Mesothelial cell of epicardium (in vitro differentiated cells): ENCODE results near the gene MAN1C1. TPM values are rescaled to one million over a fixed set of nuclear protein-coding genes. Genes with fewer than 3 reads are reported as not detected.

Experiments used
- DNase-seq, 2 experiments: peaks; one replicate each; pipeline ENCODE4 v3.0.0; 2021; ENCODE audit warnings: low spot score in 2 of 2; ENCODE audit not compliant: unreplicated experiment in 2 of 2
- H3K27ac Mint-ChIP-seq: 2 replicates; pipeline ENCODE4 v1.8.0; 2021; ENCODE audit warnings: mixed read lengths
- H3K27me3 Mint-ChIP-seq: 2 replicates; pipeline ENCODE4 v1.8.0; 2021; ENCODE audit warnings: low read depth, mixed read lengths
- H3K36me3 Mint-ChIP-seq: 2 replicates; pipeline ENCODE4 v1.8.0; 2021; ENCODE audit warnings: mixed read lengths
- H3K4me1 Mint-ChIP-seq: 2 replicates; pipeline ENCODE4 v1.8.0; 2021; ENCODE audit warnings: mixed read lengths
- H3K4me3 Mint-ChIP-seq: 2 replicates; pipeline ENCODE4 v1.8.0; 2021; ENCODE audit warnings: mild to moderate bottlenecking, moderate library complexity, mixed read lengths
- H3K9me3 Mint-ChIP-seq: 2 replicates; pipeline ENCODE4 v1.8.0; 2021; ENCODE audit warnings: mixed read lengths
- total RNA-seq: library from RNA; stranded (reverse); gene quantifications from 3 replicates; pipeline ENCODE4 v1.2.1, GENCODE V29; 2021
- TF ChIP-seq, protein P1 (sequence below): fragments of 200-600 bp; sonication (generic); IDR thresholded peaks from one replicate; pipeline ENCODE4 v1.5.0; 2021; ENCODE audit warnings: antibody characterized with exemption; ENCODE audit not compliant: unreplicated experiment

The MAN1C1 gene
- total RNA-seq, 1 donor from 2014 or later: 3.2 TPM

GRCh38 chr1:25718732-25719131 lies 102.1 kb downstream of the MAN1C1 start:
- Mint-ChIP-seq H3K9me3 (peaks cover 4% of the 10 kb centered on the region), H3K36me3 (no peaks in the 10 kb centered on the region), H3K4me1 (peaks cover 13% of the 10 kb centered on the region), H3K4me3 (no peak overlapping the region), H3K27me3 (peaks cover 26% of the 10 kb centered on the region), H3K27ac (no peak overlapping the region)
- DNase-seq: no peak
- TF ChIP-seq, protein P1, sequence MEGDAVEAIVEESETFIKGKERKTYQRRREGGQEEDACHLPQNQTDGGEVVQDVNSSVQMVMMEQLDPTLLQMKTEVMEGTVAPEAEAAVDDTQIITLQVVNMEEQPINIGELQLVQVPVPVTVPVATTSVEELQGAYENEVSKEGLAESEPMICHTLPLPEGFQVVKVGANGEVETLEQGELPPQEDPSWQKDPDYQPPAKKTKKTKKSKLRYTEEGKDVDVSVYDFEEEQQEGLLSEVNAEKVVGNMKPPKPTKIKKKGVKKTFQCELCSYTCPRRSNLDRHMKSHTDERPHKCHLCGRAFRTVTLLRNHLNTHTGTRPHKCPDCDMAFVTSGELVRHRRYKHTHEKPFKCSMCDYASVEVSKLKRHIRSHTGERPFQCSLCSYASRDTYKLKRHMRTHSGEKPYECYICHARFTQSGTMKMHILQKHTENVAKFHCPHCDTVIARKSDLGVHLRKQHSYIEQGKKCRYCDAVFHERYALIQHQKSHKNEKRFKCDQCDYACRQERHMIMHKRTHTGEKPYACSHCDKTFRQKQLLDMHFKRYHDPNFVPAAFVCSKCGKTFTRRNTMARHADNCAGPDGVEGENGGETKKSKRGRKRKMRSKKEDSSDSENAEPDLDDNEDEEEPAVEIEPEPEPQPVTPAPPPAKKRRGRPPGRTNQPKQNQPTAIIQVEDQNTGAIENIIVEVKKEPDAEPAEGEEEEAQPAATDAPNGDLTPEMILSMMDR: no peak

- no peak overlapping the region for H3K4me3 Mint-ChIP-seq
- peaks cover 4% of the 10 kb centered on the region for H3K9me3 Mint-ChIP-seq
- no peak overlapping the region for H3K27ac Mint-ChIP-seq
- peaks cover 38% of the 10 kb centered on the region for H3K27me3 Mint-ChIP-seq
- H3K36me3 Mint-ChIP-seq: no peaks in the 10 kb centered on the region
- TF ChIP-seq, protein P1: no peak
- H3K4me1 Mint-ChIP-seq: no peaks in the 10 kb centered on the region
- no peak for DNase-seq
These were observed 104.0 kb downstream of the MAN1C1 start for GRCh38 chr1:25720624-25721023.

- peaks cover 36% of the 10 kb centered on the region for H3K27me3 Mint-ChIP-seq
- H3K4me3 Mint-ChIP-seq: no peak overlapping the region
- peaks cover 15% of the 10 kb centered on the region for H3K4me1 Mint-ChIP-seq
- TF ChIP-seq, protein P1: no peak
- no peak overlapping the region for H3K27ac Mint-ChIP-seq
- no peaks in the 10 kb centered on the region for H3K9me3 Mint-ChIP-seq
- no peak for DNase-seq
- no peaks in the 10 kb centered on the region for H3K36me3 Mint-ChIP-seq
These were observed 106.8 kb downstream of the MAN1C1 start for GRCh38 chr1:25723250-25723880.

DNA sequence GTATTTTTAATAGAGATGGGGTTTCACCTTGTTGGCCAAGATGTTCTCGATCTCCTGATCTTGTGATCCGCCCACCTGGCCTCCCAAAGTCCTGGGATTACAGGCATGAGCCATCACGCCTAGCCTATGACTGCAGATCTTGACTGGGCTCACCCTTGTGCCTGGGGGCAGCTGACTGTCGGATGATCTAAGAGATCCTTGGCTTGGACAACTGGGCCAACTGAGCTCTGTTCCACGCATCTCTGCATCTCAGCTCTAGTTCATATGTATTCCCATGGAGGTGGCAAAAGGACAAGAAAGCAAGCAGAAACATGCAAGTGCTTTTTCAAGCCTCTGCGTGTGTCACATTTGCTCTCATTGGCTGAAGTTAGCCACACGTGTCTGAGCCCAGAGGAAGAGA lies 107.6 kb downstream of the MAN1C1 start:
- Mint-ChIP-seq H3K27ac (no peak overlapping the region), H3K4me3 (no peak overlapping the region), H3K27me3 (peaks cover 35% of the 10 kb centered on the region), H3K36me3 (no peaks in the 10 kb centered on the region), H3K4me1 (peaks cover 18% of the 10 kb centered on the region), H3K9me3 (no peaks in the 10 kb centered on the region)
- DNase-seq: no peak
- TF ChIP-seq, protein P1: no peak

GRCh38 chr1:25724966-25725365 lies 108.4 kb downstream of the MAN1C1 start:
- no peak for DNase-seq
- Mint-ChIP-seq H3K4me3 (no peak overlapping the region), H3K4me1 (peaks cover 20% of the 10 kb centered on the region), H3K9me3 (no peaks in the 10 kb centered on the region), H3K36me3 (no peaks in the 10 kb centered on the region), H3K27me3 (peaks cover 35% of the 10 kb centered on the region), H3K27ac (no peak overlapping the region)
- TF ChIP-seq, protein P1: no peak
